ENCODE measurements around the gene TPRA1. TPM values are rescaled to one million over a fixed set of nuclear protein-coding genes. Genes with fewer than 3 reads are reported as not detected.

The TPRA1 gene
- total and polyA plus RNA-seq, 12 donors: 13.5 to 65.6 (median 46.4) TPM

DNA sequence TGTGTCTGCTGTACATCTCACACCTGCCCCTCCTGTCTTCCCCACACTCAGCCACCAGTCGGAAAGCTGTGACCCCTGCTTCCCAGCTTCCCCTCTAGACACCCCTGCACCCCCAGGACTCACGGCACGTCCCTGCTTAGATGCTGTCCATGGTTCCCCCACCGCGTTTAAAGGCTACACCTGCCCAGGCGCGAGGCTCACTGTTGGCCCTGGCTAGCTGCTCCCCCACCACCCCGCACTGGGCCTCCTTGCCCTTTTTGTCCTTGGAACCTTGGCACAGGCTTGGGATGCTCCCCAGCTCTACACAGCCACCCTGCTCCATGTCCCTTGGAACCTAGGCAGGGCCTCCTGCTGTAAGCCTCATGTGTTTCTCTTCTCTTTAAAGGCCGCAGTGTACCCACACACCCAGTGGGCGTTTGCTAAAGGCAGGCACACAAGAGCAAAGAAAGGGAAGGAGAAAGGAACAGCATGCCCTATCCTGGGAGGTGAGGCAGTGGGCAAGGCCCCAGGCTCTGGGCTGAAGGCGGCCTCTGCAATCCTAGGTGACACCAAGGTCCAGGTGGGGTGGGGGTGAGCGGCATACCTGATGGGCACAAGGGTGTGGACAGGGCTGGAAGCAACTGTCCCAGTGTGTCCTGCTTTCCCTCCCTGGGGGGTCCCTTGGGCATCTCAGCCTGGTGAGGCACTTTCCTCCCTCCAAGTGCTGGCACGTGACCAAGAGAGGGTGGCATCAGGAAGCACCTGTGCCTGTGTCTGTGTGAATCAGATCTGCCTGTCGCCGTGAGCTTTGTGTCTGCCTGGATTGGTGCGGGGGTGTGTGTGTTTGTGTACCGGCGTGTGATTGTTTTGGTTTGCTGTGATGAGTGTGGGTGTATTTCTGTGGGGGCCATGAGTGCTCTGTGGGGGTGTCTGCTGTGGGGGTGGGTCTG is 54.4 kb downstream of the TPRA1 start:
- DNase-seq: peak in 1 of 7 donors; percentile 67
- intact Hi-C loops (cut with DNase I): no loop called here
- WGBS, 4 donors: 75 to 91% (median 80%) methylated on average over 15 to 18 of the region's 18 CpGs

DNA sequence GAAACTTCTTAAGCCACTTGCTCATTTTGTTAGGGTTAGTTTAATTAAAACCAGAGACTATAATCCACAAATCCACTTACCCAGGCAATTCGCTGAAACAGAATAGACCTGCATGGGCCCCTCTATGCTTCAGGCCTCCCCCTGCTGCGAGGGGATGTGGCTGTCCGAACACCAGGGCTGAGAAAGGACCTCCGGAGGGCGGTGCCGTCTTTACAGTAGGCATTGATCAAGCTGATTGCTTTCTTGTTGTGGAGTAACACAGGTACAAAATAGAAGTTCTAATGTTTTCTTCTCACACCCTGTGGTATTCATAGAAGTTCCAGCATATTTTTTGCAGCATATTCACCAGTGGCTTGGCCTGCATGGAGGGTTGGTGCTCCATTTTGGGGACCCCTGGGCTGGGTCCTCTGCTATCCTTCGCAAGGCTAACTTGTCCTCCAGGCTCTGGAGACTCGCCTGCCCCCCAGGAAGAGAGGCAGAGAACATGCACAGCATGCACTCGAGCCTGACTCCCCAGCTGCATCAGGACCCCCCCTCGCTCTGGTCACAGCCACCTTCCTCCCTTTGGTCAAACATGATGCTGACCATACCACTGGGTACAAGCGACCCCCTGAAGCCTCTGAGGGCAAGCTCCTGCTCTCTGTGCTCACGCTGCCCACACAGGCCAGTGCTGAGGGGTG is 55.3 kb downstream of the TPRA1 start:
- H3K27ac ChIP-seq: no peak overlapping the region
- no peak overlapping the region for H3K4me3 ChIP-seq
- TF ChIP-seq, protein P1, sequence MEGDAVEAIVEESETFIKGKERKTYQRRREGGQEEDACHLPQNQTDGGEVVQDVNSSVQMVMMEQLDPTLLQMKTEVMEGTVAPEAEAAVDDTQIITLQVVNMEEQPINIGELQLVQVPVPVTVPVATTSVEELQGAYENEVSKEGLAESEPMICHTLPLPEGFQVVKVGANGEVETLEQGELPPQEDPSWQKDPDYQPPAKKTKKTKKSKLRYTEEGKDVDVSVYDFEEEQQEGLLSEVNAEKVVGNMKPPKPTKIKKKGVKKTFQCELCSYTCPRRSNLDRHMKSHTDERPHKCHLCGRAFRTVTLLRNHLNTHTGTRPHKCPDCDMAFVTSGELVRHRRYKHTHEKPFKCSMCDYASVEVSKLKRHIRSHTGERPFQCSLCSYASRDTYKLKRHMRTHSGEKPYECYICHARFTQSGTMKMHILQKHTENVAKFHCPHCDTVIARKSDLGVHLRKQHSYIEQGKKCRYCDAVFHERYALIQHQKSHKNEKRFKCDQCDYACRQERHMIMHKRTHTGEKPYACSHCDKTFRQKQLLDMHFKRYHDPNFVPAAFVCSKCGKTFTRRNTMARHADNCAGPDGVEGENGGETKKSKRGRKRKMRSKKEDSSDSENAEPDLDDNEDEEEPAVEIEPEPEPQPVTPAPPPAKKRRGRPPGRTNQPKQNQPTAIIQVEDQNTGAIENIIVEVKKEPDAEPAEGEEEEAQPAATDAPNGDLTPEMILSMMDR (IDR thresholded peaks at IDR 0.05): no peak
- TF ChIP-seq POLR2A (IDR thresholded peaks at IDR 0.05): no peak
- intact Hi-C loops (cut with DNase I): no loop called here
- no peaks in the 10 kb centered on the region for H3K36me3 ChIP-seq (replicated peaks in 1 of 2)
- WGBS, 4 donors: 80 to 91% (median 85%) methylated on average over 11 to 12 of the region's 12 CpGs
- no peaks in the 10 kb centered on the region for H3K27me3 ChIP-seq
- no peaks in the 10 kb centered on the region for H3K9me3 ChIP-seq (replicated peaks in 1 of 3)
- H3K4me1 ChIP-seq (replicated peaks in 1 of 2): no peaks in the 10 kb centered on the region
- peak in 1 of 7 donors; percentile 47 for DNase-seq

More for the DNA sequence above, 54.4 kb downstream of the TPRA1 start:
- Histone ChIP-seq H3K27me3 (no peaks in the 10 kb centered on the region), H3K36me3 (replicated peaks in 1 of 2) (no peaks in the 10 kb centered on the region), H3K4me1 (replicated peaks in 1 of 2) (no peaks in the 10 kb centered on the region), H3K27ac (no peak overlapping the region), H3K9me3 (replicated peaks in 1 of 3) (no peaks in the 10 kb centered on the region), H3K4me3 (no peak overlapping the region)
- TF ChIP-seq, protein P1 (IDR thresholded peaks at IDR 0.05): no peak
- no peak for TF ChIP-seq POLR2A (IDR thresholded peaks at IDR 0.05)

DNA sequence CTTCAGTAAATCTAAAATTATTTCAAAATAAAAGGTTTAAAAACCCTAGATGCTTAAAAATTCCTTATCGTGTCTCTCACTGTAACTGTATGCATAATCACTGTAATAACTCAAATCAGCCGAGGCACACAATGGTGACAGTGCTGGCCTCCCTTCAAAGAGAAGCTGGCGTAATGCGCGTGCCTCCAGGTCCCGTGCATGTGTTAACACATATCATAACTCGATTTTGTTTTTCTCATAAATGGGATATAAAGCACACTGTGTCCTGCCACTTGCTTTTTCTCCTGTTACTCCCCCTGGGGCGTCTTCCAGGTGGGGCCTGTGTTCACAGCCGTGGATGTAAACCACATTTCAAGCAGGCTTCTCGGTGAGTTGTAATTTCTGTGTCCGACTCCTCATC is 56.0 kb downstream of the TPRA1 start:
- intact Hi-C loops (cut with DNase I): no loop called here
- peak in 1 of 7 donors; percentile 52 for DNase-seq
- H3K27me3 ChIP-seq: no peaks in the 10 kb centered on the region
- H3K9me3 ChIP-seq (replicated peaks in 1 of 3): no peaks in the 10 kb centered on the region
- H3K36me3 ChIP-seq (replicated peaks in 1 of 2): no peaks in the 10 kb centered on the region
- H3K4me3 ChIP-seq: no peak overlapping the region
- no peaks in the 10 kb centered on the region for H3K4me1 ChIP-seq (replicated peaks in 1 of 2)
- no peak overlapping the region for H3K27ac ChIP-seq
- TF ChIP-seq, protein P1 (IDR thresholded peaks at IDR 0.05): no peak
- TF ChIP-seq POLR2A (IDR thresholded peaks at IDR 0.05): no peak
- 83 to 86% (median 84%) methylated on average over 11 of the region's 11 CpGs for WGBS, 4 donors

DNA sequence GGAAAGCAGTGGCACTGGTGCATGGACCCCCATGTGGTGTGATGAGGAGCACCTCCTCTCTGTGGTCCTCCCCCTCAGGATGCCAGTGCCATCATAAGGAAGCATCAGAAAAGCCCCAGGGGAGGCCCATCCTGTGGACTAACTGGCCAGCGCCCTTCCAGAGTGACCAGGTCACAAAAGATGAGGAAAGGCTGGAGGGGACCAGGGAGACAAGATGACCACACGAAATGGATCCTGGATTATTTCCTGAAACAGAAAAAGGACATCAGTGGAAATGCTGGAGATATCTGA is 56.4 kb downstream of the TPRA1 start:
- WGBS, 4 donors: 74 to 83% (median 79%) methylated on average over 2 of the region's 2 CpGs
- no peak for DNase-seq

More for the DNA sequence above, 56.4 kb downstream of the TPRA1 start:
- no peaks in the 10 kb centered on the region for H3K27me3 ChIP-seq
- no peaks in the 10 kb centered on the region for H3K4me1 ChIP-seq (replicated peaks in 1 of 2)
- H3K36me3 ChIP-seq (replicated peaks in 1 of 2): no peaks in the 10 kb centered on the region
- TF ChIP-seq POLR2A (IDR thresholded peaks at IDR 0.05): no peak
- TF ChIP-seq, protein P1 (IDR thresholded peaks at IDR 0.05): no peak
- H3K27ac ChIP-seq: no peak overlapping the region
- intact Hi-C loops (cut with DNase I): no loop called here
- no peaks in the 10 kb centered on the region for H3K9me3 ChIP-seq (replicated peaks in 1 of 3)
- H3K4me3 ChIP-seq: no peak overlapping the region

Data from adrenal gland (tissue), 12 donors.